Measurements from ENCODE around the gene ATP2B2.

ATP2B2 gene

GRCh38 chr3:10492364-10493201 lies 12.8 kb downstream of the ATP2B2 start:
- DNase-seq, result no peak

GRCh38 chr3:10489746-10490483 lies 15.5 kb downstream of the ATP2B2 start:
- DNase-seq, result no peak

- DNase-seq, result no peak
Measured at GRCh38 chr3:10487988-10488633, 17.3 kb downstream of the ATP2B2 start.

- no peak for DNase-seq
Measured at GRCh38 chr3:10485806-10486205, 19.6 kb downstream of the ATP2B2 start.

GRCh38 chr3:10485380-10485779 lies 20.0 kb downstream of the ATP2B2 start:
- no peak for DNase-seq

- no peak for DNase-seq
Measured at GRCh38 chr3:10484709-10485108, 20.7 kb downstream of the ATP2B2 start.

GRCh38 chr3:10483686-10484345 lies 21.6 kb downstream of the ATP2B2 start:
- no peak for DNase-seq

GRCh38 chr3:10483364-10483675 lies 22.1 kb downstream of the ATP2B2 start:
- DNase-seq, result no peak

GRCh38 chr3:10482631-10483363 lies 22.6 kb downstream of the ATP2B2 start:
- DNase-seq, result no peak

- no peak for DNase-seq
Measured at GRCh38 chr3:10480871-10481378, 24.5 kb downstream of the ATP2B2 start.

- DNase-seq, result no peak
Measured at GRCh38 chr3:10479311-10479710, 26.1 kb downstream of the ATP2B2 start.

- DNase-seq, result no peak
Measured at GRCh38 chr3:10475983-10476382, 29.4 kb downstream of the ATP2B2 start.

- no peak for DNase-seq
Measured at GRCh38 chr3:10474847-10475246, 30.5 kb downstream of the ATP2B2 start.

GRCh38 chr3:10474275-10474646 lies 31.1 kb downstream of the ATP2B2 start:
- no peak for DNase-seq

- DNase-seq, result no peak
Measured at GRCh38 chr3:10473581-10474274, 31.7 kb downstream of the ATP2B2 start.

GRCh38 chr3:10472877-10473440 lies 32.4 kb downstream of the ATP2B2 start:
- no peak for DNase-seq

- DNase-seq, result no peak
Measured at GRCh38 chr3:10471054-10471688, 34.2 kb downstream of the ATP2B2 start.

- no peak for DNase-seq
Measured at GRCh38 chr3:10470120-10471053, 35.0 kb downstream of the ATP2B2 start.

GRCh38 chr3:10469441-10470119 lies 35.8 kb downstream of the ATP2B2 start:
- no peak for DNase-seq
